OCI-LY1 (cell line): Measurements from ENCODE around the gene TNN.

Experiments
- H2AFZ ChIP-seq: fragments of 200-600 bp; sonication (generic), shearing (Covaris generic); 2 replicates; pipeline ENCODE4 v1.6.0; 2014; ENCODE audit warnings: antibody characterized with exemption, mild to moderate bottlenecking, low read length
- H3F3A ChIP-seq: fragments of 200-600 bp; sonication (generic), shearing (Covaris generic); 2 replicates; pipeline ENCODE4 v1.6.0; 2014; ENCODE audit warnings: mild to moderate bottlenecking, antibody characterized with exemption, low read length, moderate library complexity; ENCODE audit not compliant: insufficient read depth
- H3K27ac ChIP-seq: fragments of 200-600 bp; sonication (generic); 2 replicates; pipeline ENCODE4 v1.5.1; 2014; ENCODE audit warnings: low read length, mixed run types, mild to moderate bottlenecking, low read depth; ENCODE audit not compliant: poor library complexity, severe bottlenecking
- H3K27me3 ChIP-seq: fragments of 200-600 bp; sonication (generic); 2 replicates; pipeline ENCODE4 v1.6.0; 2014; ENCODE audit warnings: antibody characterized with exemption, mild to moderate bottlenecking, low read length, moderate library complexity; ENCODE audit not compliant: insufficient read depth
- H3K36me3 ChIP-seq: fragments of 200-600 bp; sonication (generic); 2 replicates; pipeline ENCODE4 v1.6.1; 2014; ENCODE audit warnings: mild to moderate bottlenecking, antibody characterized with exemption, low read length, moderate library complexity, mixed read lengths; ENCODE audit not compliant: insufficient read depth
- H3K4me1 ChIP-seq: fragments of 200-600 bp; sonication (generic); 2 replicates; pipeline ENCODE4 v1.5.1; 2014; ENCODE audit warnings: mild to moderate bottlenecking, low read length, moderate library complexity; ENCODE audit not compliant: insufficient read depth, severe bottlenecking
- H3K4me2 ChIP-seq: fragments of 200-600 bp; sonication (generic), shearing (Covaris generic); 2 replicates; pipeline ENCODE4 v1.6.1; 2014; ENCODE audit warnings: low read length
- H3K4me3 ChIP-seq: fragments of 200-600 bp; sonication (generic); 2 replicates; pipeline ENCODE4 v1.5.1; 2014; ENCODE audit warnings: low read length, low read depth, mild to moderate bottlenecking, mixed read lengths; ENCODE audit not compliant: poor library complexity, severe bottlenecking
- H3K79me2 ChIP-seq: fragments of 200-600 bp; shearing (Covaris generic); 2 replicates; pipeline ENCODE4 v1.6.1; 2016; ENCODE audit warnings: mixed run types, low read length, mixed read lengths; ENCODE audit not compliant: insufficient read depth
- H3K9ac ChIP-seq: fragments of 200-600 bp; sonication (generic), shearing (Covaris generic); 2 replicates; pipeline ENCODE4 v1.6.1; 2014; ENCODE audit warnings: mild to moderate bottlenecking, low read length, mixed read lengths
- H3K9me2 ChIP-seq: fragments of 200-600 bp; sonication (generic), shearing (Covaris generic); 2 replicates; pipeline ENCODE4 v1.6.1; 2014; ENCODE audit warnings: low read depth, mild to moderate bottlenecking, low read length, mixed read lengths
- H3K9me3 ChIP-seq: fragments of 200-600 bp; shearing (Covaris generic); 2 replicates; pipeline ENCODE4 v1.6.1; 2014; ENCODE audit warnings: low read length, mixed read lengths
- H4K20me1 ChIP-seq: fragments of 200-600 bp; sonication (generic), shearing (Covaris generic); 2 replicates; pipeline ENCODE4 v1.6.0; 2016; ENCODE audit warnings: mild to moderate bottlenecking, low read length; ENCODE audit not compliant: insufficient read depth
- CTCF ChIP-seq: fragments of 200-600 bp; sonication (generic), shearing (Covaris generic); IDR thresholded peaks from 2 replicates; pipeline ENCODE4 v1.5.1; 2017; ENCODE audit warnings: mild to moderate bottlenecking, antibody characterized with exemption, low read length, moderate library complexity, mixed read lengths
- EZH2 ChIP-seq: fragments of 200-600 bp; sonication (generic), shearing (Covaris generic); IDR thresholded peaks from 2 replicates; pipeline ENCODE4 v1.8.0; 2017; ENCODE audit warnings: borderline replicate concordance, mixed run types, mild to moderate bottlenecking, antibody characterized with exemption, low read length, moderate library complexity, mixed read lengths

TNN gene

GRCh38 chr1:175146529-175147213 is 79.0 kb downstream of the TNN start:
- H3K27me3 ChIP-seq = no peaks in the 10 kb centered on the region
- H3F3A ChIP-seq = no peaks in the 10 kb centered on the region
- H3K4me2 ChIP-seq = no peak overlapping the region
- H3K9me2 ChIP-seq = no peaks in the 10 kb centered on the region
- H3K4me1 ChIP-seq = peaks cover 8% of the 10 kb centered on the region
- TF ChIP-seq EZH2 = no peak
- TF ChIP-seq CTCF = peak; percentile 80
- H3K79me2 ChIP-seq = no peaks in the 10 kb centered on the region
- no peak overlapping the region for H3K27ac ChIP-seq
- H4K20me1 ChIP-seq = no peaks in the 10 kb centered on the region
- H3K9me3 ChIP-seq = no peaks in the 10 kb centered on the region
- no peak overlapping the region for H3K9ac ChIP-seq
- no peak overlapping the region for H2AFZ ChIP-seq
- no peaks in the 10 kb centered on the region for H3K36me3 ChIP-seq
- H3K4me3 ChIP-seq = no peak overlapping the region

GRCh38 chr1:175147569-175147968 is 79.9 kb downstream of the TNN start:
- no peaks in the 10 kb centered on the region for H3K9me2 ChIP-seq
- H3K4me1 ChIP-seq = peaks cover 2% of the 10 kb centered on the region
- H3K36me3 ChIP-seq = no peaks in the 10 kb centered on the region
- no peak overlapping the region for H3K9ac ChIP-seq
- no peaks in the 10 kb centered on the region for H3K9me3 ChIP-seq
- H3K27me3 ChIP-seq = no peaks in the 10 kb centered on the region
- H3K79me2 ChIP-seq = no peaks in the 10 kb centered on the region
- TF ChIP-seq EZH2 (no peak), CTCF (no peak)
- H4K20me1 ChIP-seq = no peaks in the 10 kb centered on the region
- no peaks in the 10 kb centered on the region for H3F3A ChIP-seq
- H3K4me2 ChIP-seq = no peak overlapping the region
- H2AFZ ChIP-seq = no peak overlapping the region
- H3K27ac ChIP-seq = no peak overlapping the region
- no peak overlapping the region for H3K4me3 ChIP-seq

GRCh38 chr1:175148068-175148467 is 80.4 kb downstream of the TNN start:
- H3K4me3 ChIP-seq = no peak overlapping the region
- no peaks in the 10 kb centered on the region for H3K36me3 ChIP-seq
- H3K27ac ChIP-seq = no peak overlapping the region
- no peaks in the 10 kb centered on the region for H3K79me2 ChIP-seq
- H3K9me2 ChIP-seq = no peaks in the 10 kb centered on the region
- no peak overlapping the region for H3K9ac ChIP-seq
- no peak for TF ChIP-seq CTCF
- TF ChIP-seq EZH2 = no peak
- no peaks in the 10 kb centered on the region for H3K27me3 ChIP-seq
- H2AFZ ChIP-seq = no peak overlapping the region
- H4K20me1 ChIP-seq = no peaks in the 10 kb centered on the region
- no peaks in the 10 kb centered on the region for H3K9me3 ChIP-seq
- H3K4me1 ChIP-seq = no peaks in the 10 kb centered on the region
- no peak overlapping the region for H3K4me2 ChIP-seq
- no peaks in the 10 kb centered on the region for H3F3A ChIP-seq
